ENCODE results near the gene SEMA4F.
"Not testable (repeated sequence)": the region's sequence is repeated elsewhere in the genome, so short reads cannot be mapped to it uniquely, and the experiment has no call there.

The SEMA4F gene

GRCh38 chr2:74625658-74626425 lies 28.2 kb upstream of the SEMA4F start:
- H3K27me3 ChIP-seq (ENCODE audit: control insufficient read depth, low read length): peaks cover 11% of the 10 kb centered on the region; the same call in 1 of the 2 replicates
- H3K4me1 ChIP-seq (ENCODE audit: control insufficient read depth, low read length): no peaks in the 10 kb centered on the region
- no peak overlapping the region for H3K4me2 ChIP-seq (ENCODE audit: low read length)
- no peaks in the 10 kb centered on the region for H4K20me1 ChIP-seq (ENCODE audit: control insufficient read depth, insufficient read depth, low read depth, low read length)
- TF ChIP-seq, protein P1, sequence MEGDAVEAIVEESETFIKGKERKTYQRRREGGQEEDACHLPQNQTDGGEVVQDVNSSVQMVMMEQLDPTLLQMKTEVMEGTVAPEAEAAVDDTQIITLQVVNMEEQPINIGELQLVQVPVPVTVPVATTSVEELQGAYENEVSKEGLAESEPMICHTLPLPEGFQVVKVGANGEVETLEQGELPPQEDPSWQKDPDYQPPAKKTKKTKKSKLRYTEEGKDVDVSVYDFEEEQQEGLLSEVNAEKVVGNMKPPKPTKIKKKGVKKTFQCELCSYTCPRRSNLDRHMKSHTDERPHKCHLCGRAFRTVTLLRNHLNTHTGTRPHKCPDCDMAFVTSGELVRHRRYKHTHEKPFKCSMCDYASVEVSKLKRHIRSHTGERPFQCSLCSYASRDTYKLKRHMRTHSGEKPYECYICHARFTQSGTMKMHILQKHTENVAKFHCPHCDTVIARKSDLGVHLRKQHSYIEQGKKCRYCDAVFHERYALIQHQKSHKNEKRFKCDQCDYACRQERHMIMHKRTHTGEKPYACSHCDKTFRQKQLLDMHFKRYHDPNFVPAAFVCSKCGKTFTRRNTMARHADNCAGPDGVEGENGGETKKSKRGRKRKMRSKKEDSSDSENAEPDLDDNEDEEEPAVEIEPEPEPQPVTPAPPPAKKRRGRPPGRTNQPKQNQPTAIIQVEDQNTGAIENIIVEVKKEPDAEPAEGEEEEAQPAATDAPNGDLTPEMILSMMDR (IDR thresholded peaks at IDR 0.05; ENCODE audit: low read depth, low read length, poor library complexity, severe bottlenecking): no peak
- TF ChIP-seq EZH2phosphoT487 (IDR thresholded peaks at IDR 0.05; ENCODE audit: borderline replicate concordance, low read length): no peak
- no peak overlapping the region for H3K27ac ChIP-seq (ENCODE audit: low read depth, low read length)
- H3K9me3 ChIP-seq (ENCODE audit: control insufficient read depth, insufficient read depth, low read length): no peaks in the 10 kb centered on the region
- no peaks in the 10 kb centered on the region for H3K79me2 ChIP-seq (ENCODE audit: control insufficient read depth, low read length)
- H3K36me3 ChIP-seq (ENCODE audit: control insufficient read depth, low read length): no peaks in the 10 kb centered on the region
- no peaks in the 10 kb centered on the region for H3F3A ChIP-seq (ENCODE audit: control insufficient read depth, insufficient read depth)
- H3K4me3 ChIP-seq (ENCODE audit: low read length): no peak overlapping the region
- no peaks in the 10 kb centered on the region for H3K9me2 ChIP-seq (replicated peaks; ENCODE audit: control insufficient read depth, low read length)

DNA sequence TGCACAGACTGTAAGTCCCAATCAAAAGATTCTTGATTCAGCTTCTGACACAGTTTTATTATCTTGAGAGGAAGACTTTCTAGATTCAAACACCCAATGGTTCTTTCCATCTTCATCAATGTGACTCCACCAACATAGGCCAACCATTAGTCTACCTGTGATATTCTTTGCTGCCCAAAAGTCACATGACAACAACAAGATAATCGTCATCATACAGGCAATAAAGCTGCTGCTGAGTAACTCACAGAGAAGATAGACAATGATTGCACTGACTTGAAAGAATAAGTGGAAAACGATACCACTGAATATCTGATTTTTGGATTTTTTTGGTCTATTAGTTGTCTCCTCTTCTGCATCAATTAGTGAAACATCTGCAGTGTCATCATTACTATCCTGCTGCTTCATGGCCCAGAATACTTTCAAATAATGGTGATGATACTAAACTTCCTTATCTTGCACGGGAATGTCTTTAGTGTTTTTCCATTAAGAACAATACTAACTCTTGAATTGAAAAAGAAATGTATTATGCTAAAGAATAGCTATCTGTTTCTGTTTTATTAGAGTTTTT lies 25.4 kb upstream of the SEMA4F start:
- H3K9me3 ChIP-seq (ENCODE audit: control insufficient read depth, insufficient read depth, low read length): no peaks in the 10 kb centered on the region
- H3K4me3 ChIP-seq (ENCODE audit: low read length): no peak overlapping the region
- no peaks in the 10 kb centered on the region for H3K9me2 ChIP-seq (replicated peaks; ENCODE audit: control insufficient read depth, low read length)

GRCh38 chr2:74630454-74630853 lies 23.6 kb upstream of the SEMA4F start:
- H3K4me1 ChIP-seq (ENCODE audit: control insufficient read depth, low read length); H3K27ac ChIP-seq (ENCODE audit: low read depth, low read length); H4K20me1 ChIP-seq (ENCODE audit: control insufficient read depth, insufficient read depth, low read depth, low read length); H3K36me3 ChIP-seq (ENCODE audit: control insufficient read depth, low read length); H3K9me2 ChIP-seq (replicated peaks; ENCODE audit: control insufficient read depth, low read length); H3K4me2 ChIP-seq (ENCODE audit: low read length); H3K79me2 ChIP-seq (ENCODE audit: control insufficient read depth, low read length); H3K4me3 ChIP-seq (ENCODE audit: low read length); H3F3A ChIP-seq (ENCODE audit: control insufficient read depth, insufficient read depth); H3K9me3 ChIP-seq (ENCODE audit: control insufficient read depth, insufficient read depth, low read length): not testable (repeated sequence)
- peaks cover 15% of the 10 kb centered on the region for H3K27me3 ChIP-seq (ENCODE audit: control insufficient read depth, low read length)

More for the DNA sequence above, 25.4 kb upstream of the SEMA4F start:
- no peak overlapping the region for H3K4me2 ChIP-seq (ENCODE audit: low read length)
- no peak overlapping the region for H3K27ac ChIP-seq (ENCODE audit: low read depth, low read length)
- H3F3A ChIP-seq (ENCODE audit: control insufficient read depth, insufficient read depth): no peaks in the 10 kb centered on the region
- no peaks in the 10 kb centered on the region for H4K20me1 ChIP-seq (ENCODE audit: control insufficient read depth, insufficient read depth, low read depth, low read length)
- no peaks in the 10 kb centered on the region for H3K36me3 ChIP-seq (ENCODE audit: control insufficient read depth, low read length)
- no peaks in the 10 kb centered on the region for H3K4me1 ChIP-seq (ENCODE audit: control insufficient read depth, low read length)
- peaks cover 11% of the 10 kb centered on the region; the same call in 1 of the 2 replicates for H3K27me3 ChIP-seq (ENCODE audit: control insufficient read depth, low read length)
- H3K79me2 ChIP-seq (ENCODE audit: control insufficient read depth, low read length): no peaks in the 10 kb centered on the region
- TF ChIP-seq, protein P1 (IDR thresholded peaks at IDR 0.05; ENCODE audit: low read depth, low read length, poor library complexity, severe bottlenecking): no peak
- no peak for TF ChIP-seq EZH2phosphoT487 (IDR thresholded peaks at IDR 0.05; ENCODE audit: borderline replicate concordance, low read length)

GRCh38 chr2:74632209-74632938 lies 21.7 kb upstream of the SEMA4F start:
- no peaks in the 10 kb centered on the region for H4K20me1 ChIP-seq (ENCODE audit: control insufficient read depth, insufficient read depth, low read depth, low read length)

More at GRCh38 chr2:74632209-74632938, 21.7 kb upstream of the SEMA4F start:
- no peaks in the 10 kb centered on the region for H3K36me3 ChIP-seq (ENCODE audit: control insufficient read depth, low read length)
- no peak overlapping the region for H3K27ac ChIP-seq (ENCODE audit: low read depth, low read length)
- H3K79me2 ChIP-seq (ENCODE audit: control insufficient read depth, low read length): no peaks in the 10 kb centered on the region
- no peak overlapping the region for H3K4me3 ChIP-seq (ENCODE audit: low read length)
- no peaks in the 10 kb centered on the region for H3K9me2 ChIP-seq (replicated peaks; ENCODE audit: control insufficient read depth, low read length)
- TF ChIP-seq, protein P1 (IDR thresholded peaks at IDR 0.05; ENCODE audit: low read depth, low read length, poor library complexity, severe bottlenecking): no peak
- TF ChIP-seq EZH2phosphoT487 (IDR thresholded peaks at IDR 0.05; ENCODE audit: borderline replicate concordance, low read length): no peak
- no peak overlapping the region for H3K4me2 ChIP-seq (ENCODE audit: low read length)
- H3K4me1 ChIP-seq (ENCODE audit: control insufficient read depth, low read length): no peaks in the 10 kb centered on the region
- H3F3A ChIP-seq (ENCODE audit: control insufficient read depth, insufficient read depth): no peaks in the 10 kb centered on the region
- no peaks in the 10 kb centered on the region for H3K9me3 ChIP-seq (ENCODE audit: control insufficient read depth, insufficient read depth, low read length)
- peaks cover 28% of the 10 kb centered on the region for H3K27me3 ChIP-seq (ENCODE audit: control insufficient read depth, low read length)

Measured in DOHH2 (cell line).